Endothelial cell of umbilical vein (primary cell): ENCODE results near the gene SNED1. TPM values are rescaled to one million over a fixed set of nuclear protein-coding genes. Genes with fewer than 3 reads are reported as not detected.

Source experiments
- BruUV-seq: library from RNA; stranded (reverse); fragments of 400-500 nt; replicated peaks from 2 replicates; lab custom pipeline; 2021; lab: Mats Ljungman, UMichigan
- CTCF ChIA-PET: fragments of 300-600, 350-600 bp; sonication (Branson Sonifier 250); formaldehyde crosslinking; loops from one replicate; lab custom pipeline; 2021; ENCODE audit warnings: antibody characterized with exemption, inconsistent platforms; lab: Charles Lee
- POLR2A ChIA-PET: fragments of 300-600, 350-600 bp; sonication (Branson Sonifier 250); formaldehyde crosslinking; loops from one replicate; lab custom pipeline; 2021; ENCODE audit warnings: antibody characterized with exemption, inconsistent platforms; lab: Charles Lee
- DNase-seq: peaks from one replicate; pipeline ENCODE4 v3.0.0-alpha.2; 2011; ENCODE audit warnings: low read depth, low spot score
- FAIRE-seq: peaks from 2 replicates; lab custom pipeline; 2011; peaks lifted over from hg19 to GRCh38; lab: Jason Lieb, UNC
- H2AFZ ChIP-seq: 2 replicates; pipeline ENCODE4 v1.6.0; 2012; ENCODE audit warnings: low read depth, low read length, control low read depth, inconsistent platforms
- H3K27ac ChIP-seq: 2 replicates; pipeline ENCODE4 v1.5.1; 2011; ENCODE audit warnings: low read depth, mild to moderate bottlenecking, control low read depth, low read length, moderate library complexity; ENCODE audit not compliant: insufficient read depth
- H3K27me3 ChIP-seq, 2 experiments: 2 replicates each; pipeline versions ENCODE4 v1.6.0 to v1.6.1; 2011; ENCODE audit warnings: low read length in 2 of 2, mixed read lengths in 1 of 2; ENCODE audit not compliant: control insufficient read depth in 2 of 2, insufficient read depth in 2 of 2
- H3K36me3 ChIP-seq, 2 experiments: 2 replicates in 1 of 2; 3 replicates in 1 of 2; pipeline ENCODE4 v1.5.1; 2011; ENCODE audit warnings: low read length in 2 of 2, mild to moderate bottlenecking in 1 of 2, moderate library complexity in 1 of 2; ENCODE audit not compliant: control insufficient read depth in 2 of 2, insufficient read depth in 2 of 2; ENCODE audit errors: extremely low read depth in 1 of 2
- H3K4me1 ChIP-seq: 3 replicates; pipeline ENCODE4 v1.5.1; 2011; ENCODE audit warnings: mild to moderate bottlenecking, low read length; ENCODE audit not compliant: control insufficient read depth, insufficient read depth; ENCODE audit errors: extremely low read depth
- H3K4me2 ChIP-seq: 2 replicates; pipeline ENCODE4 v1.6.1; 2011; ENCODE audit warnings: low read length, control low read depth, mixed read lengths; ENCODE audit not compliant: insufficient read depth
- H3K4me3 ChIP-seq, 3 experiments: fragments of 200-600 bp in 1 of 3; sonication (generic), shearing (Covaris generic) in 1 of 3; replicated peaks in 1 of 3; 2 replicates each; pipeline ENCODE4 v1.5.1; 2011 to 2016; ENCODE audit warnings: control low read depth in 3 of 3, low read length in 3 of 3, mild to moderate bottlenecking in 2 of 3, inconsistent platforms in 1 of 3, low read depth in 1 of 3, moderate library complexity in 1 of 3; ENCODE audit not compliant: insufficient read depth in 1 of 3
- H3K79me2 ChIP-seq: 2 replicates; pipeline ENCODE4 v1.6.0; 2012; ENCODE audit warnings: low read length, inconsistent platforms; ENCODE audit not compliant: control insufficient read depth, insufficient read depth
- H3K9ac ChIP-seq: replicated peaks from 2 replicates; pipeline ENCODE3; 2011; ENCODE audit warnings: low read length, control low read depth; ENCODE audit not compliant: insufficient read depth; ENCODE audit errors: extremely low read depth
- H3K9me1 ChIP-seq: replicated peaks from 3 replicates; pipeline ENCODE4 v1.6.0; 2011; ENCODE audit warnings: mild to moderate bottlenecking, low read length; ENCODE audit not compliant: control insufficient read depth, insufficient read depth; ENCODE audit errors: extremely low read depth
- H3K9me3 ChIP-seq: replicated peaks from 2 replicates; pipeline ENCODE4 v1.5.1; 2012; ENCODE audit warnings: low read length, inconsistent platforms; ENCODE audit not compliant: control insufficient read depth, insufficient read depth
- H4K20me1 ChIP-seq: replicated peaks from 2 replicates; pipeline ENCODE3; 2011; ENCODE audit warnings: mild to moderate bottlenecking, low read length; ENCODE audit not compliant: control insufficient read depth, insufficient read depth; ENCODE audit errors: extremely low read depth
- CTCF ChIP-seq, 2 donors: IDR thresholded peaks; 1 replicate in 1 of 2; 2 replicates in 1 of 2; pipeline ENCODE4 v1.5.1; 2011; ENCODE audit warnings: low read length in 2 of 2, mild to moderate bottlenecking in 2 of 2, moderate library complexity in 2 of 2, control low read depth in 1 of 2, inconsistent platforms in 1 of 2, low read depth in 1 of 2; ENCODE audit not compliant: insufficient read depth in 1 of 2; ENCODE audit errors: extremely low read depth in 1 of 2
- EZH2 ChIP-seq: IDR thresholded peaks from 2 replicates; pipeline ENCODE4 v1.6.1; 2012; ENCODE audit warnings: borderline replicate concordance, low read depth, mild to moderate bottlenecking, moderate library complexity, low read length, inconsistent platforms; ENCODE audit not compliant: severe bottlenecking
- FOS ChIP-seq: IDR thresholded peaks from 2 replicates; pipeline ENCODE4 v1.6.1; 2011; ENCODE audit warnings: mild to moderate bottlenecking, low read length, moderate library complexity, borderline replicate concordance; ENCODE audit not compliant: insufficient read depth
- GATA2 ChIP-seq: IDR thresholded peaks from 2 replicates; pipeline ENCODE4 v1.7.0; 2011; ENCODE audit warnings: low read depth, mild to moderate bottlenecking, moderate library complexity, mixed read lengths, low read length; ENCODE audit not compliant: insufficient read length, insufficient read depth
- JUN ChIP-seq: IDR thresholded peaks from 2 replicates; pipeline ENCODE4 v1.6.1; 2011; ENCODE audit warnings: borderline replicate concordance, low read depth; ENCODE audit not compliant: insufficient read length, insufficient read depth
- MAX ChIP-seq: IDR thresholded peaks from 2 replicates; pipeline ENCODE4 v1.6.1; 2011; ENCODE audit not compliant: insufficient read depth, insufficient read length
- MYC ChIP-seq: IDR thresholded peaks from one replicate; pipeline ENCODE4 v1.6.1; 2011; ENCODE audit warnings: mild to moderate bottlenecking, low read depth, low read length
- POLR2A ChIP-seq: IDR thresholded peaks from 2 replicates; pipeline ENCODE4 v1.6.1; 2012; ENCODE audit warnings: low read depth, mild to moderate bottlenecking, control low read depth, low read length
- POLR2AphosphoS5 ChIP-seq: IDR thresholded peaks from 2 replicates; pipeline ENCODE4 v1.6.1; 2012; ENCODE audit warnings: low read depth, mild to moderate bottlenecking, control low read depth, low read length, moderate library complexity; ENCODE audit not compliant: insufficient read depth
- dilution Hi-C: fragments of 300-500 bp; cut with MboI; formaldehyde crosslinking; loops from one replicate; pipeline ENCODE4 v1.15.0; 2019; ENCODE audit warnings: low sequenced_read_pairs; ENCODE audit not compliant: extremely low pct_ligation_motif_present
- intact Hi-C: fragments of 100-400 bp; cut with micrococcal nuclease; formaldehyde crosslinking; loops from one replicate; pipeline ENCODE4 v1.10.0; 2022
- polyA plus RNA-seq, 4 experiments: library from polyadenylated mRNA; depleted of rRNA in 3 of 4; stranded (reverse) in 3 of 4; unstranded in 1 of 4; fragments of >200 nt; gene quantifications; 2 replicates each; pipeline versions ENCODE4 v1.2.1 to v1.2.3, GENCODE V29; 2011 to 2012; ENCODE audit warnings: missing spikeins in 1 of 4
- total RNA-seq: library from RNA; stranded (reverse); gene quantifications from 2 replicates; pipeline ENCODE4 v1.2.3, GENCODE V29; 2021

Gene SNED1
- total and polyA plus RNA-seq, 2 donors (not counting 3 experiments of a cell fraction or from before 2014, with no cell fraction given) = 14.1 to 17.2 TPM

- H2AFZ ChIP-seq = no peak overlapping the region
- intact Hi-C loops (no loop called here), dilution Hi-C loops (no loop called here)
- no peaks in the 10 kb centered on the region for H3K79me2 ChIP-seq
- BruUV-seq = no TSS peak
- FAIRE-seq = no peak
- no peak overlapping the region for H3K4me3 ChIP-seq
- H3K4me1 ChIP-seq = no peaks in the 10 kb centered on the region
- H3K27ac ChIP-seq = no peak overlapping the region
- no peak overlapping the region for H3K4me2 ChIP-seq
- ChIA-PET POLR2A (no interaction called here), CTCF (interaction anchor here (1.5 to 1.9 kb wide), 2 partner anchors 11 to 59 kb away, joined by 4 to 10 read pairs; no protein-coding TSS in a partner anchor)
- no peaks in the 10 kb centered on the region for H3K36me3 ChIP-seq
- no peaks in the 10 kb centered on the region for H3K9me1 ChIP-seq
- TF ChIP-seq CTCF (IDR thresholded peaks at IDR 0.05; ENCODE audit: extremely low read depth in 1 of 2, insufficient read depth in 1 of 2, low read depth in 1 of 2, low read length in 2 of 2) (no peak), POLR2AphosphoS5 (no peak)
- DNase-seq = no peak
- H3K9ac ChIP-seq = no peak overlapping the region
- H4K20me1 ChIP-seq = no peaks in the 10 kb centered on the region
- H3K9me3 ChIP-seq = no peaks in the 10 kb centered on the region
- H3K27me3 ChIP-seq = peaks cover 2 to 8% of the 10 kb centered on the region in 2 experiments
Observed at GRCh38 chr2:240972201-240972600, 26.2 kb upstream of the SNED1 start.

- intact Hi-C loops = no loop called here
- FAIRE-seq (no peak), DNase-seq (no peak)
- Histone ChIP-seq H4K20me1 (no peaks in the 10 kb centered on the region), H3K9ac (no peak overlapping the region), H3K79me2 (no peaks in the 10 kb centered on the region), H3K9me3 (no peaks in the 10 kb centered on the region), H3K27me3 (peaks cover 2 to 8% of the 10 kb centered on the region in 2 experiments), H3K4me3 (no peak overlapping the region), H3K36me3 (no peaks in the 10 kb centered on the region), H3K4me2 (no peak overlapping the region), H3K4me1 (no peaks in the 10 kb centered on the region), H2AFZ (no peak overlapping the region), H3K9me1 (no peaks in the 10 kb centered on the region), H3K27ac (no peak overlapping the region)
- dilution Hi-C loops = no loop called here
- BruUV-seq = no TSS peak
- POLR2A ChIA-PET = no interaction called here
- CTCF ChIA-PET = interaction anchor here (1.5 to 1.9 kb wide), 2 partner anchors 11 to 59 kb away, joined by 4 to 10 read pairs; no protein-coding TSS in a partner anchor
- TF ChIP-seq POLR2AphosphoS5 (no peak), MAX (no peak), EZH2 (no peak), GATA2 (no peak), FOS (no peak), CTCF (IDR thresholded peaks at IDR 0.05; ENCODE audit: extremely low read depth in 1 of 2, insufficient read depth in 1 of 2, low read depth in 1 of 2, low read length in 2 of 2) (no peak), POLR2A (no peak), JUN (no peak), MYC (no peak)
Observed at GRCh38 chr2:240972636-240973521, 25.5 kb upstream of the SNED1 start.
